ENCODE results near the gene CD70. TPM values are rescaled to one million over a fixed set of nuclear protein-coding genes. Genes with fewer than 3 reads are reported as not detected.
"Not testable (repeated sequence)": the region's sequence is repeated elsewhere in the genome, so short reads cannot be mapped to it uniquely, and the experiment has no call there.

Gene CD70
- total RNA-seq, 1 experiment from 2014 or later, result 1.2 TPM

DNA sequence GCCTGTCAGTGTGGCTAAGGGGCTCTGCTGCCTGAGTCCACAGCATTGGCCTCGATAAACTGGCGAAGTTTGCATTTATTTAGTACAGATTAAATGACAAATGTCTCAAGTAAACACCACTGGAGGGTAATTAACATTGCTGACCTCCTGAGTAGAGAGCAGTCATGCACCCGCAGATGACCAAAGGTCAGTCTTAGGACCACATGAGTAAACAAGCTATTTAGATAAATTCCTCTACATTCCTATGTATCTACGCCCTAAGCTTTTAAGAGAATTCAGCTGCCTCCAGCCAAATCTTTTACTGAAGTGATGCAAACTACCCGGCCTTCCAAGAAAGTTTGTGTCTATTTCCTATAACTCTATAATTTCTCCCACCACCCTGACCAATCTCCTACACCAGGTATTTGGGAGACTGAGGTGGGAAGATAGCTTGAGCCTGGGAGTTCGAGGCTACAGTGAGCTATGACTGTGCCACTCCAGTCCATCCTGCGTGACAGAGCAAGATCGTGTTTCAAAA lies 22.9 kb downstream of the CD70 start:
- Histone ChIP-seq H4K5ac (ENCODE audit: insufficient read length, low read depth, low read length) (no peak overlapping the region), H4K20me1 (ENCODE audit: control insufficient read depth, insufficient read depth, insufficient read length) (no peaks in the 10 kb centered on the region), H3K79me1 (ENCODE audit: insufficient read depth, low read depth, low read length, poor library complexity, severe bottlenecking) (no peaks in the 10 kb centered on the region), H3K14ac (ENCODE audit: insufficient read depth, low read length) (no peak overlapping the region), H3K9ac (ENCODE audit: extremely low read depth, insufficient read length, low read length) (no peak overlapping the region), H3T11ph (ENCODE audit: low read length) (no peak overlapping the region), H2BK12ac (ENCODE audit: insufficient read length, low read depth, low read length) (no peak overlapping the region), H3K4me2 (ENCODE audit: insufficient read depth, insufficient read length, low read length) (no peak overlapping the region), H3K27ac (ENCODE audit: insufficient read length, low read depth, low read length) (no peak overlapping the region), H3K23me2 (ENCODE audit: insufficient read length, low read depth, low read length, poor library complexity, severe bottlenecking) (no peaks in the 10 kb centered on the region), H3K56ac (ENCODE audit: insufficient read length, low read depth, low read length) (no peak overlapping the region), H3K9me3 (ENCODE audit: control insufficient read depth, low read depth, low read length) (peaks cover 5% of the 10 kb centered on the region), H2BK120ac (ENCODE audit: low read depth, low read length, poor library complexity, severe bottlenecking) (no peak overlapping the region), H4K8ac (replicated peaks; ENCODE audit: insufficient read length, low read depth, low read length) (no peak overlapping the region), H3K18ac (ENCODE audit: insufficient read length, low read depth, low read length) (no peak overlapping the region), H4K91ac (ENCODE audit: insufficient read length, low read depth, low read length) (no peak overlapping the region), H2BK20ac (ENCODE audit: low read depth, low read length, poor library complexity, severe bottlenecking) (no peak overlapping the region), H3K79me2 (ENCODE audit: insufficient read depth, low read length) (no peaks in the 10 kb centered on the region), H2BK5ac (ENCODE audit: insufficient read length, low read length) (no peak overlapping the region), H3K4ac (ENCODE audit: low read depth, low read length) (no peak overlapping the region), H3K27me3 (ENCODE audit: insufficient read depth, low read length) (no peaks in the 10 kb centered on the region), H3K23ac (ENCODE audit: insufficient read length, low read depth, low read length) (no peak overlapping the region), H2BK15ac (ENCODE audit: low read depth, low read length) (no peak overlapping the region), H2AK5ac (ENCODE audit: insufficient read length, low read length) (no peak overlapping the region), H3K4me1 (ENCODE audit: insufficient read depth, low read length) (no peaks in the 10 kb centered on the region), H2AFZ (ENCODE audit: low read length) (no peak overlapping the region)
- H3K4me3 Mint-ChIP-seq, result no peak overlapping the region
- peaks cover 0 to 8% of the 10 kb centered on the region in 2 experiments; a peak in 2 of 4 replicates for H3K4me1 Mint-ChIP-seq
- WGBS (ENCODE audit: extremely low coverage, insufficient read length, low lambda C conversion rate), result no CpG with 5 or more reads among the region's 8 CpGs
- no peak for DNase-seq
- TF ChIP-seq, protein P1, sequence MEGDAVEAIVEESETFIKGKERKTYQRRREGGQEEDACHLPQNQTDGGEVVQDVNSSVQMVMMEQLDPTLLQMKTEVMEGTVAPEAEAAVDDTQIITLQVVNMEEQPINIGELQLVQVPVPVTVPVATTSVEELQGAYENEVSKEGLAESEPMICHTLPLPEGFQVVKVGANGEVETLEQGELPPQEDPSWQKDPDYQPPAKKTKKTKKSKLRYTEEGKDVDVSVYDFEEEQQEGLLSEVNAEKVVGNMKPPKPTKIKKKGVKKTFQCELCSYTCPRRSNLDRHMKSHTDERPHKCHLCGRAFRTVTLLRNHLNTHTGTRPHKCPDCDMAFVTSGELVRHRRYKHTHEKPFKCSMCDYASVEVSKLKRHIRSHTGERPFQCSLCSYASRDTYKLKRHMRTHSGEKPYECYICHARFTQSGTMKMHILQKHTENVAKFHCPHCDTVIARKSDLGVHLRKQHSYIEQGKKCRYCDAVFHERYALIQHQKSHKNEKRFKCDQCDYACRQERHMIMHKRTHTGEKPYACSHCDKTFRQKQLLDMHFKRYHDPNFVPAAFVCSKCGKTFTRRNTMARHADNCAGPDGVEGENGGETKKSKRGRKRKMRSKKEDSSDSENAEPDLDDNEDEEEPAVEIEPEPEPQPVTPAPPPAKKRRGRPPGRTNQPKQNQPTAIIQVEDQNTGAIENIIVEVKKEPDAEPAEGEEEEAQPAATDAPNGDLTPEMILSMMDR (conservative IDR thresholded peaks at IDR 0.05), result no peak
- no peak overlapping the region for H3K27ac Mint-ChIP-seq
- peaks cover 22% of the 10 kb centered on the region for H3K27me3 Mint-ChIP-seq (ENCODE audit: low read depth)
- H3K36me3 Mint-ChIP-seq (ENCODE audit: insufficient read depth in 1 of 3, low read depth in 3 of 3), result peaks cover 0 to 4% (median 0%) of the 10 kb centered on the region in 3 experiments; a peak in 3 of 7 replicates
- peaks cover 26 to 64% of the 10 kb centered on the region in 2 experiments for H3K9me3 Mint-ChIP-seq

DNA sequence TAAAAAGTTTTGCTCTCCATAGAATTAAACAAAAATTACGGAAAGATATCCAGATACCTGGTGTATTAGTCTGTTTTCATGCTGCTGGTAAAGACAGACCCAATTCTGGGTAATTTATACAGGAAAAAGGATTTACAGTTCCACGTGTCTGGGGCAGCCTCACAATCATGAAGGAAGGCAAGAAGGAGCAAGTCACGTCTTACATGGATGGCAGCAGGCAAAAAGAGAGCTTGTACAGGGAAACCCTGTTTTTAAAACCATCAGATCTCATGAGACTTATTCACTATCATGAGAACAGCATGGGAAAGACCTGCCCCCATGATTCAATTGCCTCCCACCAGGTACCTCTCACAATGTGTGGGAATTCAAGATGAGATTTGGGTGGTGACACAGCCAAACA lies 24.2 kb downstream of the CD70 start:
- not testable (repeated sequence) for H3K18ac ChIP-seq (ENCODE audit: insufficient read length, low read depth, low read length); H3K27me3 ChIP-seq (ENCODE audit: insufficient read depth, low read length); H2BK12ac ChIP-seq (ENCODE audit: insufficient read length, low read depth, low read length); H4K91ac ChIP-seq (ENCODE audit: insufficient read length, low read depth, low read length); H4K5ac ChIP-seq (ENCODE audit: insufficient read length, low read depth, low read length); H3K4me1 ChIP-seq (ENCODE audit: insufficient read depth, low read length); H3K9ac ChIP-seq (ENCODE audit: extremely low read depth, insufficient read length, low read length); H4K8ac ChIP-seq (replicated peaks; ENCODE audit: insufficient read length, low read depth, low read length); DNase-seq; H3K14ac ChIP-seq (ENCODE audit: insufficient read depth, low read length); H3T11ph ChIP-seq (ENCODE audit: low read length); H3K27ac Mint-ChIP-seq; H2BK20ac ChIP-seq (ENCODE audit: low read depth, low read length, poor library complexity, severe bottlenecking); H3K23ac ChIP-seq (ENCODE audit: insufficient read length, low read depth, low read length); H3K4me2 ChIP-seq (ENCODE audit: insufficient read depth, insufficient read length, low read length); H2AFZ ChIP-seq (ENCODE audit: low read length); H2BK5ac ChIP-seq (ENCODE audit: insufficient read length, low read length); H3K4me3 Mint-ChIP-seq; H3K36me3 Mint-ChIP-seq (ENCODE audit: insufficient read depth in 1 of 3, low read depth in 3 of 3); H3K27ac ChIP-seq (ENCODE audit: insufficient read length, low read depth, low read length); H3K79me2 ChIP-seq (ENCODE audit: insufficient read depth, low read length); H3K9me3 ChIP-seq (ENCODE audit: control insufficient read depth, low read depth, low read length); H2AK5ac ChIP-seq (ENCODE audit: insufficient read length, low read length); H3K79me1 ChIP-seq (ENCODE audit: insufficient read depth, low read depth, low read length, poor library complexity, severe bottlenecking); H3K4me1 Mint-ChIP-seq; H2BK15ac ChIP-seq (ENCODE audit: low read depth, low read length); H4K20me1 ChIP-seq (ENCODE audit: control insufficient read depth, insufficient read depth, insufficient read length); H3K4ac ChIP-seq (ENCODE audit: low read depth, low read length); H2BK120ac ChIP-seq (ENCODE audit: low read depth, low read length, poor library complexity, severe bottlenecking); H3K56ac ChIP-seq (ENCODE audit: insufficient read length, low read depth, low read length); H3K23me2 ChIP-seq (ENCODE audit: insufficient read length, low read depth, low read length, poor library complexity, severe bottlenecking)
- Mint-ChIP-seq H3K27me3 (ENCODE audit: low read depth) (peaks cover 24% of the 10 kb centered on the region), H3K9me3 (peaks cover 26 to 68% of the 10 kb centered on the region in 2 experiments)
- WGBS (ENCODE audit: extremely low coverage, insufficient read length, low lambda C conversion rate), result no CpG with 5 or more reads among the region's 3 CpGs
